Measurements from ENCODE around the gene PERP.

- TF ChIP-seq, protein P1, sequence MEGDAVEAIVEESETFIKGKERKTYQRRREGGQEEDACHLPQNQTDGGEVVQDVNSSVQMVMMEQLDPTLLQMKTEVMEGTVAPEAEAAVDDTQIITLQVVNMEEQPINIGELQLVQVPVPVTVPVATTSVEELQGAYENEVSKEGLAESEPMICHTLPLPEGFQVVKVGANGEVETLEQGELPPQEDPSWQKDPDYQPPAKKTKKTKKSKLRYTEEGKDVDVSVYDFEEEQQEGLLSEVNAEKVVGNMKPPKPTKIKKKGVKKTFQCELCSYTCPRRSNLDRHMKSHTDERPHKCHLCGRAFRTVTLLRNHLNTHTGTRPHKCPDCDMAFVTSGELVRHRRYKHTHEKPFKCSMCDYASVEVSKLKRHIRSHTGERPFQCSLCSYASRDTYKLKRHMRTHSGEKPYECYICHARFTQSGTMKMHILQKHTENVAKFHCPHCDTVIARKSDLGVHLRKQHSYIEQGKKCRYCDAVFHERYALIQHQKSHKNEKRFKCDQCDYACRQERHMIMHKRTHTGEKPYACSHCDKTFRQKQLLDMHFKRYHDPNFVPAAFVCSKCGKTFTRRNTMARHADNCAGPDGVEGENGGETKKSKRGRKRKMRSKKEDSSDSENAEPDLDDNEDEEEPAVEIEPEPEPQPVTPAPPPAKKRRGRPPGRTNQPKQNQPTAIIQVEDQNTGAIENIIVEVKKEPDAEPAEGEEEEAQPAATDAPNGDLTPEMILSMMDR (IDR thresholded peaks at IDR 0.05), result no peak
- no peak for TF ChIP-seq ZFX (IDR thresholded peaks at IDR 0.05; ENCODE audit: borderline replicate concordance)
These were observed 9.4 kb upstream of the PERP start for GRCh38 chr6:138116661-138116999.
